Thoracic aorta (tissue), 2 donors: ENCODE data around the gene PTBP1. TPM values are rescaled to one million over a fixed set of nuclear protein-coding genes. Genes with fewer than 3 reads are reported as not detected.

Source experiments
- ATAC-seq: fragments of 150-250 bp; one replicate; pipeline ENCODE4 v1.8.0; 2017; ENCODE audit warnings: low read depth; ENCODE audit not compliant: insufficient number of reproducible peaks, low FRiP score
- DNase-seq: peaks from one replicate; pipeline ENCODE4 v3.0.0-alpha.2; 2020; ENCODE audit warnings: low spot score
- H3K27ac ChIP-seq, 2 donors: fragments of 200-600 bp; sonication (generic); 1 replicate in 1 of 2; 2 replicates in 1 of 2; pipeline ENCODE4 v1.5.1; 2016; ENCODE audit warnings: mild to moderate bottlenecking in 2 of 2, moderate library complexity in 2 of 2
- H3K27me3 ChIP-seq: fragments of 200-600 bp; sonication (generic); replicated peaks from 2 replicates; pipeline ENCODE4 v1.6.0; 2016; ENCODE audit warnings: mild to moderate bottlenecking; ENCODE audit not compliant: insufficient read depth
- H3K36me3 ChIP-seq: fragments of 200-600 bp; sonication (generic); one replicate; pipeline ENCODE4 v1.5.1; 2016
- H3K4me1 ChIP-seq, 2 donors: fragments of 200-600 bp; sonication (generic); 1 replicate in 1 of 2; 2 replicates in 1 of 2; pipeline versions ENCODE4 v1.5.1 to v1.6.0; 2016; ENCODE audit warnings: low read depth in 2 of 2, mild to moderate bottlenecking in 1 of 2; ENCODE audit not compliant: control insufficient read depth in 1 of 2
- H3K4me3 ChIP-seq: fragments of 200-600 bp; sonication (generic); 2 replicates; pipeline ENCODE4 v1.5.1; 2016; ENCODE audit warnings: mild to moderate bottlenecking
- H3K9me3 ChIP-seq: fragments of 200-600 bp; sonication (generic); 2 replicates; pipeline ENCODE4 v1.5.1; 2016
- total RNA-seq, 2 donors: library from RNA; depleted of rRNA; stranded (reverse); fragments of >200 nt; gene quantifications; one replicate each; pipeline versions ENCODE4 v1.1.0 to v1.2.3, GENCODE V29; 2016
- TF ChIP-seq, protein P1 (sequence below): fragments of 200-600 bp; sonication (generic); IDR thresholded peaks from one replicate; pipeline ENCODE4 v1.5.1; 2019; ENCODE audit warnings: antibody characterized with exemption

The PTBP1 gene
- total RNA-seq, 2 donors from 2014 or later = 149 to 163 TPM

GRCh38 chr19:843180-843835 lies 46.1 kb downstream of the PTBP1 start:
- peaks cover 16% of the 10 kb centered on the region for H3K27me3 ChIP-seq
- ATAC-seq = no peak

DNA sequence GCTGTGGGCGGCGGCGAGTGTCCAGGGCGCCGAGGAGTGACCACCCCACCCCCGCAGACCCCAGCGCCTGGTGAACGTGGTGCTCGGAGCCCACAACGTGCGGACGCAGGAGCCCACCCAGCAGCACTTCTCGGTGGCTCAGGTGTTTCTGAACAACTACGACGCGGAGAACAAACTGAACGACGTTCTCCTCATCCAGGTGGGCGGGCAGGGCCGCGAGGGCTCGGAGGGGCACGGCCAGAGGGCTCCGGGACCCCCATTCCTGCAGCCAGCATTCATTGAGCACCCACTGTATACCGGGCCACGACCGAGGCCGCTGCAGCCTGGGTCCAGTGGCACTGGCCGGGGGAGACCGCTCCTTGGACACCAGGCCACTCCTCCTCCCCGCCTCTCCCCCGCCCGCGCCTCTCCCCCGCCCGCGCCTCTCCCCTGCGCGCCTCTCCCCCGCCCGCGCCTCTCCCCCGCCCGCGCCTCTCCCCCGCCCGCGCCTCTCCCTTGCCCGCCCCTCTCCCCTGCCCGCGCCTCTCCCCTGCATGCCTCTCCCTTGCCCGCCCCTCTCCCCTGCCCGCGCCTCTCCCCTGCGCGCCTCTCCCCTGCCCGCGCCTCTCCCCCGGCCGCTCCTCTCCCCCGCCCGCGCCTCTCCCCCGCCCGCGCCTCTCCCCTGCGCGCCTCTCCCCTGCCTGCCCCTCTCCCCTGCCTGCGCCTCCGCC lies 46.7 kb downstream of the PTBP1 start:
- peak overlapping the region; percentile 35 for H3K4me3 ChIP-seq
- TF ChIP-seq, protein P1, sequence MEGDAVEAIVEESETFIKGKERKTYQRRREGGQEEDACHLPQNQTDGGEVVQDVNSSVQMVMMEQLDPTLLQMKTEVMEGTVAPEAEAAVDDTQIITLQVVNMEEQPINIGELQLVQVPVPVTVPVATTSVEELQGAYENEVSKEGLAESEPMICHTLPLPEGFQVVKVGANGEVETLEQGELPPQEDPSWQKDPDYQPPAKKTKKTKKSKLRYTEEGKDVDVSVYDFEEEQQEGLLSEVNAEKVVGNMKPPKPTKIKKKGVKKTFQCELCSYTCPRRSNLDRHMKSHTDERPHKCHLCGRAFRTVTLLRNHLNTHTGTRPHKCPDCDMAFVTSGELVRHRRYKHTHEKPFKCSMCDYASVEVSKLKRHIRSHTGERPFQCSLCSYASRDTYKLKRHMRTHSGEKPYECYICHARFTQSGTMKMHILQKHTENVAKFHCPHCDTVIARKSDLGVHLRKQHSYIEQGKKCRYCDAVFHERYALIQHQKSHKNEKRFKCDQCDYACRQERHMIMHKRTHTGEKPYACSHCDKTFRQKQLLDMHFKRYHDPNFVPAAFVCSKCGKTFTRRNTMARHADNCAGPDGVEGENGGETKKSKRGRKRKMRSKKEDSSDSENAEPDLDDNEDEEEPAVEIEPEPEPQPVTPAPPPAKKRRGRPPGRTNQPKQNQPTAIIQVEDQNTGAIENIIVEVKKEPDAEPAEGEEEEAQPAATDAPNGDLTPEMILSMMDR = no peak
- peaks cover 14% of the 10 kb centered on the region for H3K27me3 ChIP-seq
- no peak overlapping the region for H3K27ac ChIP-seq
- DNase-seq = no peak
- peaks cover 5 to 9% of the 10 kb centered on the region in 2 donors for H3K4me1 ChIP-seq
- no peaks in the 10 kb centered on the region for H3K36me3 ChIP-seq
- no peaks in the 10 kb centered on the region for H3K9me3 ChIP-seq
- ATAC-seq = no peak

More at GRCh38 chr19:843180-843835, 46.1 kb downstream of the PTBP1 start:
- DNase-seq = no peak
- peaks cover 5 to 9% of the 10 kb centered on the region in 2 donors for H3K4me1 ChIP-seq
- peak overlapping the region; percentile 35 for H3K4me3 ChIP-seq
- TF ChIP-seq, protein P1 = no peak
- H3K9me3 ChIP-seq = no peaks in the 10 kb centered on the region
- H3K27ac ChIP-seq = no peak overlapping the region
- H3K36me3 ChIP-seq = no peaks in the 10 kb centered on the region

GRCh38 chr19:844546-844971 lies 47.3 kb downstream of the PTBP1 start:
- ATAC-seq = no peak
- no peaks in the 10 kb centered on the region for H3K36me3 ChIP-seq
- no peaks in the 10 kb centered on the region for H3K9me3 ChIP-seq
- TF ChIP-seq, protein P1 = no peak
- peaks cover 13% of the 10 kb centered on the region for H3K27me3 ChIP-seq
- no peak overlapping the region for H3K27ac ChIP-seq
- peaks cover 5 to 9% of the 10 kb centered on the region in 2 donors for H3K4me1 ChIP-seq
- DNase-seq = no peak
- no peak overlapping the region for H3K4me3 ChIP-seq

GRCh38 chr19:845707-846521 lies 48.7 kb downstream of the PTBP1 start:
- Histone ChIP-seq H3K4me3 (no peak overlapping the region), H3K27me3 (peaks cover 7% of the 10 kb centered on the region), H3K36me3 (no peaks in the 10 kb centered on the region), H3K27ac (no peak overlapping the region), H3K9me3 (no peaks in the 10 kb centered on the region), H3K4me1 (peaks cover 5 to 17% of the 10 kb centered on the region in 2 donors)
- TF ChIP-seq, protein P1 = no peak
- no peak for DNase-seq
- no peak for ATAC-seq
